Measurements from ENCODE around the gene RFNG. TPM values are rescaled to one million over a fixed set of nuclear protein-coding genes. Genes with fewer than 3 reads are reported as not detected.

RFNG gene
- polyA plus RNA-seq, 2 of the 4 experiments (the other 2 are of a cell fraction) = 8.4 to 25.7 TPM

- peak; percentile 5 to 21; a peak in 3 of 6 replicates for ATAC-seq
- H3K4me1 ChIP-seq = peaks cover 41% of the 10 kb centered on the region
- H3K27ac ChIP-seq = peak overlapping the region in 1 of 2 experiments; percentile 44; a peak in 1 of 6 replicates
- peak; percentile 65 to 72 for DNase-seq (ENCODE audit: low read depth in 1 of 2, low spot score in 1 of 2)
- FAIRE-seq = no peak
- ChIA-PET CTCF (interaction anchor here (0.5 to 33.2 kb wide), 41 partner anchors 10 to 327 kb away, joined by 3 to 794 read pairs (median 5); partner anchors contain the start of genes ASPSCR1, DCXR, MAFG and MYADML2), POLR2A (interaction anchor here (0.7 to 3.9 kb wide), 5 partner anchors 18 to 79 kb away, joined by 3 to 38 read pairs (median 5); partner anchors contain the start of genes ASPSCR1 and DCXR)
- TF ChIP-seq TFCP2L1 (CRISPR knock-in tag; IDR thresholded peaks at IDR 0.05) = no peak
- no peak for TF ChIP-seq CHD4 (IDR thresholded peaks at IDR 0.05; ENCODE audit: borderline replicate concordance)
- no peak for TF ChIP-seq ZC3H11A (IDR thresholded peaks at IDR 0.05)
- no peak for TF ChIP-seq HOXB13 (CRISPR knock-in tag; IDR thresholded peaks at IDR 0.05; ENCODE audit: low read depth)
- TF ChIP-seq BHLHE40 (IDR thresholded peaks at IDR 0.05; ENCODE audit: low read depth, low read length) = no peak
- TF ChIP-seq NPAS2 (CRISPR knock-in tag; IDR thresholded peaks at IDR 0.05; ENCODE audit: borderline replicate concordance) = no peak
- TF ChIP-seq TP53 (CRISPR knock-in tag; IDR thresholded peaks at IDR 0.05) = no peak
- no peak for TF ChIP-seq E2F6 (IDR thresholded peaks at IDR 0.05; ENCODE audit: borderline replicate concordance, low read depth)
- TF ChIP-seq, protein P1, sequence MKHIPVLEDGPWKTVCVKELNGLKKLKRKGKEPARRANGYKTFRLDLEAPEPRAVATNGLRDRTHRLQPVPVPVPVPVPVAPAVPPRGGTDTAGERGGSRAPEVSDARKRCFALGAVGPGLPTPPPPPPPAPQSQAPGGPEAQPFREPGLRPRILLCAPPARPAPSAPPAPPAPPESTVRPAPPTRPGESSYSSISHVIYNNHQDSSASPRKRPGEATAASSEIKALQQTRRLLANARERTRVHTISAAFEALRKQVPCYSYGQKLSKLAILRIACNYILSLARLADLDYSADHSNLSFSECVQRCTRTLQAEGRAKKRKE (CRISPR knock-in tag; IDR thresholded peaks at IDR 0.05; ENCODE audit: low read depth) = no peak
- no peak for TF ChIP-seq FOXS1 (CRISPR knock-in tag; IDR thresholded peaks at IDR 0.05)
- no peak for TF ChIP-seq MAZ (IDR thresholded peaks at IDR 0.05; ENCODE audit: borderline replicate concordance, low read depth, low read length)
- TF ChIP-seq SREBF2 (IDR thresholded peaks at IDR 0.05) = no peak
- TF ChIP-seq, protein P2, sequence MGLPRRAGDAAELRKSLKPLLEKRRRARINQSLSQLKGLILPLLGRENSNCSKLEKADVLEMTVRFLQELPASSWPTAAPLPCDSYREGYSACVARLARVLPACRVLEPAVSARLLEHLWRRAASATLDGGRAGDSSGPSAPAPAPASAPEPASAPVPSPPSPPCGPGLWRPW (IDR thresholded peaks at IDR 0.05) = no peak
- TF ChIP-seq, protein P3, sequence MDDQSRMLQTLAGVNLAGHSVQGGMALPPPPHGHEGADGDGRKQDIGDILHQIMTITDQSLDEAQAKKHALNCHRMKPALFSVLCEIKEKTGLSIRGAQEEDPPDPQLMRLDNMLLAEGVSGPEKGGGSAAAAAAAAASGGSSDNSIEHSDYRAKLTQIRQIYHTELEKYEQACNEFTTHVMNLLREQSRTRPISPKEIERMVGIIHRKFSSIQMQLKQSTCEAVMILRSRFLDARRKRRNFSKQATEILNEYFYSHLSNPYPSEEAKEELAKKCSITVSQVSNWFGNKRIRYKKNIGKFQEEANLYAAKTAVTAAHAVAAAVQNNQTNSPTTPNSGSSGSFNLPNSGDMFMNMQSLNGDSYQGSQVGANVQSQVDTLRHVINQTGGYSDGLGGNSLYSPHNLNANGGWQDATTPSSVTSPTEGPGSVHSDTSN (IDR thresholded peaks at IDR 0.05) = no peak
- TF ChIP-seq GATA3 (IDR thresholded peaks at IDR 0.05; ENCODE audit: borderline replicate concordance) = 0 out of 2 replicates have a peak, but pooled peaks have one; percentile 11
- TF ChIP-seq EHMT2 (IDR thresholded peaks at IDR 0.05; ENCODE audit: low read depth) = no peak
- no peak for TF ChIP-seq ZNF302 (CRISPR knock-in tag; IDR thresholded peaks at IDR 0.05)
- TF ChIP-seq RAD21 (conservative IDR thresholded peaks at IDR 0.05 in 1 of 2, IDR thresholded peaks at IDR 0.05 in 1 of 2) = peak; percentile 44 to 46; a peak in 3 of 5 replicates
- TF ChIP-seq SMC3 (IDR thresholded peaks at IDR 0.05) = peak; percentile 50
- TF ChIP-seq, protein P4, sequence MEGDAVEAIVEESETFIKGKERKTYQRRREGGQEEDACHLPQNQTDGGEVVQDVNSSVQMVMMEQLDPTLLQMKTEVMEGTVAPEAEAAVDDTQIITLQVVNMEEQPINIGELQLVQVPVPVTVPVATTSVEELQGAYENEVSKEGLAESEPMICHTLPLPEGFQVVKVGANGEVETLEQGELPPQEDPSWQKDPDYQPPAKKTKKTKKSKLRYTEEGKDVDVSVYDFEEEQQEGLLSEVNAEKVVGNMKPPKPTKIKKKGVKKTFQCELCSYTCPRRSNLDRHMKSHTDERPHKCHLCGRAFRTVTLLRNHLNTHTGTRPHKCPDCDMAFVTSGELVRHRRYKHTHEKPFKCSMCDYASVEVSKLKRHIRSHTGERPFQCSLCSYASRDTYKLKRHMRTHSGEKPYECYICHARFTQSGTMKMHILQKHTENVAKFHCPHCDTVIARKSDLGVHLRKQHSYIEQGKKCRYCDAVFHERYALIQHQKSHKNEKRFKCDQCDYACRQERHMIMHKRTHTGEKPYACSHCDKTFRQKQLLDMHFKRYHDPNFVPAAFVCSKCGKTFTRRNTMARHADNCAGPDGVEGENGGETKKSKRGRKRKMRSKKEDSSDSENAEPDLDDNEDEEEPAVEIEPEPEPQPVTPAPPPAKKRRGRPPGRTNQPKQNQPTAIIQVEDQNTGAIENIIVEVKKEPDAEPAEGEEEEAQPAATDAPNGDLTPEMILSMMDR (IDR thresholded peaks at IDR 0.05) = peak; percentile 85
- TF ChIP-seq NR3C1 (IDR thresholded peaks at IDR 0.05) = no peak
- no peak for TF ChIP-seq KDM5A (IDR thresholded peaks at IDR 0.05)
- TF ChIP-seq CBX8 (IDR thresholded peaks at IDR 0.05) = no peak
- TF ChIP-seq, protein P5, sequence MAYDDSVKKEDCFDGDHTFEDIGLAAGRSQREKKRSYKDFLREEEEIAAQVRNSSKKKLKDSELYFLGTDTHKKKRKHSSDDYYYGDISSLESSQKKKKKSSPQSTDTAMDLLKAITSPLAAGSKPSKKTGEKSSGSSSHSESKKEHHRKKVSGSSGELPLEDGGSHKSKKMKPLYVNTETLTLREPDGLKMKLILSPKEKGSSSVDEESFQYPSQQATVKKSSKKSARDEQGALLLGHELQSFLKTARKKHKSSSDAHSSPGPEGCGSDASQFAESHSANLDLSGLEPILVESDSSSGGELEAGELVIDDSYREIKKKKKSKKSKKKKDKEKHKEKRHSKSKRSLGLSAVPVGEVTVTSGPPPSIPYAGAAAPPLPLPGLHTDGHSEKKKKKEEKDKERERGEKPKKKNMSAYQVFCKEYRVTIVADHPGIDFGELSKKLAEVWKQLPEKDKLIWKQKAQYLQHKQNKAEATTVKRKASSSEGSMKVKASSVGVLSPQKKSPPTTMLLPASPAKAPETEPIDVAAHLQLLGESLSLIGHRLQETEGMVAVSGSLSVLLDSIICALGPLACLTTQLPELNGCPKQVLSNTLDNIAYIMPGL (CRISPR knock-in tag; IDR thresholded peaks at IDR 0.05; ENCODE audit: borderline replicate concordance) = no peak
- H3K9me3 ChIP-seq = no peaks in the 10 kb centered on the region
- WGBS (ENCODE audit: missing lambda C conversion rate) = 60% methylated on average over 24 of the region's 34 CpGs
- H3K4me2 ChIP-seq = peak overlapping the region; percentile 9; the same call in 1 of the 3 replicates
- H3K4me3 ChIP-seq = no peak overlapping the region
Observed at GRCh38 chr17:82019690-82020571, 31.7 kb downstream of the RFNG start.

All from A549 (cell line).